Measurements from ENCODE around the gene COX10.
A peak's percentile ranks its signal among the peaks of the same experiment; 100 is the strongest.
"Not testable (repeated sequence)": the region's sequence is repeated elsewhere in the genome, so short reads cannot be mapped to it uniquely, and the experiment has no call there.

COX10 gene

DNA sequence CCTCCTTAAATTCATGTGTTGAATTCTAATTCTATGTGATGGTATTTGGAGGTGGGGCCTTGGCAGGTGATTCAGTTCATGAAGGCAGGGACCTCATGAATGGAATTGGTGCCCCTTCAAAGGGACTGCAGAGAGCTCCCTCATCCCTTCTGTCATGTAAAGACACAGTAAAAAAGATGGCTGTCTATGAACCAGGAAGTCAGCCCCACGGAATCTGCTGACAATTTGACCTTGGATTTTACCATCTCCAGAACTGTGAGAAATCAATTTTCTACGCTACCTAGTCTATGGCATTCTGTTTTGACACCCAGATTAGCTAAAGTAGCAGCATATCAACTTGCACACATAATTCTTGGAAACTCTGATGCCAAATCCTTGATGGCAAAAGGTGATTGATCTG, 165.7 kb downstream of the COX10 start:
- not testable (repeated sequence) for H2BK15ac ChIP-seq (replicated peaks; ENCODE audit: low read depth); H4K8ac ChIP-seq (ENCODE audit: low read depth, low read length); H2AK5ac ChIP-seq (ENCODE audit: low read length); H3K18ac ChIP-seq (ENCODE audit: low read length); H3K36me3 ChIP-seq (ENCODE audit: control insufficient read depth, insufficient read depth, low read length); DNase-seq; H4K5ac ChIP-seq (ENCODE audit: low read length); H3K27ac ChIP-seq (ENCODE audit: low read depth, low read length); H3K4me3 ChIP-seq (ENCODE audit: low read length); H3K9ac ChIP-seq (ENCODE audit: low read length); H3K79me1 ChIP-seq (ENCODE audit: low read length); H2BK5ac ChIP-seq (ENCODE audit: low read length); H3K27me3 ChIP-seq (ENCODE audit: insufficient read depth, low read length, poor library complexity); H3K4ac ChIP-seq (ENCODE audit: low read depth, low read length); H3K79me2 ChIP-seq (ENCODE audit: control insufficient read depth, insufficient read depth, low read length); H3K4me1 ChIP-seq (ENCODE audit: control insufficient read depth, low read depth, low read length); H2BK120ac ChIP-seq (ENCODE audit: low read depth, low read length); H3K23ac ChIP-seq (ENCODE audit: low read length); H3K56ac ChIP-seq (ENCODE audit: low read length); H3K4me2 ChIP-seq (ENCODE audit: low read length)
- WGBS (ENCODE audit: extremely low coverage, insufficient coverage, low lambda C conversion rate), result no CpG with 5 or more reads among the region's 2 CpGs

DNA sequence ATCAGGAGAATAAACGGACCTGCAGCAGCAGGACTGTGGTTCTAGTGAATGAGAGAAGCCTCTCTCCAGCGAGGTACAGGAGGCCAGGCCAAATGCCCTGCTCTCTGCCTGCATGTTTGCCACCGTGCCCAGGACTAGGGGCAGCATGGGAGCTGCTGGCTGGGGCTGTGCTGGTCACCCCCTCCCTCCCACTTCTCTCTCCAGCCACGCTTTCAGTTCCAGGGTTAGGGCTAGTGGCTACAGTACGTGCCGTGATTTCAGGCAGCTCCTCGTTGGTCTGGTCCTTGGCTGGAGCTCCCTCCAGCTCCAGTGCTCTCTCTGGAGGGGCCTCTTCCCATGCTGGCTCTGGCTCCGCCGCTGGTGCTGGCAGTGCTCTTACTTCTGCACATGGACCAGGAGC, 166.7 kb downstream of the COX10 start:
- not testable (repeated sequence) for H2BK5ac ChIP-seq (ENCODE audit: low read length); H2BK15ac ChIP-seq (replicated peaks; ENCODE audit: low read depth); H3K23ac ChIP-seq (ENCODE audit: low read length); H3K36me3 ChIP-seq (ENCODE audit: control insufficient read depth, insufficient read depth, low read length); H3K4ac ChIP-seq (ENCODE audit: low read depth, low read length); H3K4me3 ChIP-seq (ENCODE audit: low read length); H2BK120ac ChIP-seq (ENCODE audit: low read depth, low read length); H3K4me2 ChIP-seq (ENCODE audit: low read length); H2AK5ac ChIP-seq (ENCODE audit: low read length); H4K5ac ChIP-seq (ENCODE audit: low read length); H3K9ac ChIP-seq (ENCODE audit: low read length); H3K27ac ChIP-seq (ENCODE audit: low read depth, low read length); H3K79me1 ChIP-seq (ENCODE audit: low read length); H3K18ac ChIP-seq (ENCODE audit: low read length); H3K4me1 ChIP-seq (ENCODE audit: control insufficient read depth, low read depth, low read length); H3K56ac ChIP-seq (ENCODE audit: low read length); H3K27me3 ChIP-seq (ENCODE audit: insufficient read depth, low read length, poor library complexity); H3K79me2 ChIP-seq (ENCODE audit: control insufficient read depth, insufficient read depth, low read length); H4K8ac ChIP-seq (ENCODE audit: low read depth, low read length); DNase-seq
- WGBS (ENCODE audit: extremely low coverage, insufficient coverage, low lambda C conversion rate), result no CpG with 5 or more reads among the region's 9 CpGs

DNA sequence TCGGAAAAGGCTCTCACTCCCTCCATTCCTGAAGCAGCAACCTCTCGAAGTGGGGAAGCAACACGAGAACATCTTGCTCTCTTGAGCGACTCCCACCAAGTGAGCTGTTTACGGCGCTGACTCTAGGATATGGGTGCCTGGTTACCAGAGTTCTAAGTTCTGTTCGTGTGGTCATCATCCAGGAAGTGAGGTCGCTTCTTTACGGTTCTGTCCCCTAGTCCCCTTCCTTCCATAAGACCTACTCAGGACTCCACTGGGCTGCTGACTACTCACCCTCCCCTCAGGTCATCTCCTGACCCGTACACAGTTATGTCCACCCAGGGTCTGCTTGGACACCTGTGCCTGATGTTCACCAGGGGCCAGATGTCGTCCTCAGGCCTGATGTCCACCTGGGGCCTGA, 167.5 kb downstream of the COX10 start, which contains the start of gene CDRT15:
Gene CDRT15 (minus strand): TSS at position 101 of the 400 bp plus-strand sequence. CDS start 29 bp downstream, at position 72.
- H2BK120ac ChIP-seq (ENCODE audit: low read depth, low read length); H3K4me1 ChIP-seq (ENCODE audit: control insufficient read depth, low read depth, low read length); H3K9ac ChIP-seq (ENCODE audit: low read length); H3K27ac ChIP-seq (ENCODE audit: low read depth, low read length); H3K56ac ChIP-seq (ENCODE audit: low read length); H3K36me3 ChIP-seq (ENCODE audit: control insufficient read depth, insufficient read depth, low read length); H3K79me2 ChIP-seq (ENCODE audit: control insufficient read depth, insufficient read depth, low read length); H2BK5ac ChIP-seq (ENCODE audit: low read length); H4K5ac ChIP-seq (ENCODE audit: low read length); H2BK15ac ChIP-seq (replicated peaks; ENCODE audit: low read depth); H3K23ac ChIP-seq (ENCODE audit: low read length); H3K4ac ChIP-seq (ENCODE audit: low read depth, low read length); H3K4me2 ChIP-seq (ENCODE audit: low read length); H3K18ac ChIP-seq (ENCODE audit: low read length); DNase-seq; H3K79me1 ChIP-seq (ENCODE audit: low read length); H2AK5ac ChIP-seq (ENCODE audit: low read length); H4K8ac ChIP-seq (ENCODE audit: low read depth, low read length); H3K4me3 ChIP-seq (ENCODE audit: low read length); H3K27me3 ChIP-seq (ENCODE audit: insufficient read depth, low read length, poor library complexity): not testable (repeated sequence)
- no CpG with 5 or more reads among the region's 11 CpGs for WGBS (ENCODE audit: extremely low coverage, insufficient coverage, low lambda C conversion rate)

DNA sequence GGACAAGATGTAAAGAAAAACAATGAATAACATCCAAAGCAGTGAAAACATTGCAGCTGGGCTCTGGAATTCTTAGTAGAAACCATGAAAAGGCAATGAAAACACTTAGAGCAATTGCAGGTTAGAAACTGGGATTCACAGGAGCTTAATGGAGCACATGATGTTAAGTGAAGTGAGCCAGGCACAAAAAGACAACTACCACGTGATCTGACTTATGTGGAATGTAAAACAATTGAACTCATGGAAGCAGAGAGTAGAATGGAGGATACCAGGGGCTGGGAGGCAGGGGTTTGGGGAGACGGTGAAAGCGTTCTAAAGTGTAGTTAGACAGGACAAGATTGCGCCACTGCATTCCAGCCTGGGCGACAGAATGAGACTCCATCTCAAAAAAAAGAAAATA, 170.0 kb downstream of the COX10 start:
- H3K4ac ChIP-seq (ENCODE audit: low read depth, low read length); H3K9ac ChIP-seq (ENCODE audit: low read length); H3K18ac ChIP-seq (ENCODE audit: low read length); H2BK15ac ChIP-seq (replicated peaks; ENCODE audit: low read depth); H3K23ac ChIP-seq (ENCODE audit: low read length); H3K56ac ChIP-seq (ENCODE audit: low read length); H3K4me3 ChIP-seq (ENCODE audit: low read length); H3K27me3 ChIP-seq (ENCODE audit: insufficient read depth, low read length, poor library complexity); H2AK5ac ChIP-seq (ENCODE audit: low read length); H4K8ac ChIP-seq (ENCODE audit: low read depth, low read length); H2BK120ac ChIP-seq (ENCODE audit: low read depth, low read length); DNase-seq; H2BK5ac ChIP-seq (ENCODE audit: low read length); H3K4me1 ChIP-seq (ENCODE audit: control insufficient read depth, low read depth, low read length); H3K79me2 ChIP-seq (ENCODE audit: control insufficient read depth, insufficient read depth, low read length); H3K4me2 ChIP-seq (ENCODE audit: low read length); H3K79me1 ChIP-seq (ENCODE audit: low read length); H3K27ac ChIP-seq (ENCODE audit: low read depth, low read length); H4K5ac ChIP-seq (ENCODE audit: low read length); H3K36me3 ChIP-seq (ENCODE audit: control insufficient read depth, insufficient read depth, low read length): not testable (repeated sequence)
- no CpG with 5 or more reads among the region's 5 CpGs for WGBS (ENCODE audit: extremely low coverage, insufficient coverage, low lambda C conversion rate)

DNA sequence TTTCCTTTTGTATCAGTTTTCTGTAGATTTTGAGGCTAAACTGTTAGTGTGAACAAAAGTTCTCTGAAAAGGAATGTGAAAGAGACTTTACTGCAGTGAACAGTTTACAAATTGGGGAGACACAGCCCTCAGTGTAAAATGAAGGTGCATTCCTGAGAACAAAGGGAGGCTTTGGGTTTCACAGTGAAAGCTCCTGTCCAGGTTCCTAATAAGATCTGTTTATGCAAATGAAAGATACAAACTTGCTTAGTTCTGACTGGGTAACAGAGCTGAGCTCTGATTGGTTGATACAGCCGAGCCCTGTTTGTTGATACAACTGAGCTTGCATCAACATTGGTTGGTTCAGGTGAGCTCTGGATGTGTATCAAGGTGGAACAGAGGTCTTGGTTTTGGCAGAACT, 175.7 kb downstream of the COX10 start:
- no peak overlapping the region for H3K4me2 ChIP-seq (ENCODE audit: low read length)
- no peak overlapping the region for H3K4ac ChIP-seq (ENCODE audit: low read depth, low read length)
- no peaks in the 10 kb centered on the region for H3K36me3 ChIP-seq (ENCODE audit: control insufficient read depth, insufficient read depth, low read length)
- no peak overlapping the region for H2BK120ac ChIP-seq (ENCODE audit: low read depth, low read length)
- H3K27me3 ChIP-seq (ENCODE audit: insufficient read depth, low read length, poor library complexity), result no peaks in the 10 kb centered on the region
- no peak overlapping the region for H3K9ac ChIP-seq (ENCODE audit: low read length)
- H4K5ac ChIP-seq (ENCODE audit: low read length), result no peak overlapping the region
- H2BK5ac ChIP-seq (ENCODE audit: low read length), result no peak overlapping the region
- H3K18ac ChIP-seq (ENCODE audit: low read length), result no peak overlapping the region
- DNase-seq, result peak; percentile 22
- no peak overlapping the region for H2BK15ac ChIP-seq (replicated peaks; ENCODE audit: low read depth)
- H3K4me3 ChIP-seq (ENCODE audit: low read length), result no peak overlapping the region
- H3K27ac ChIP-seq (ENCODE audit: low read depth, low read length), result no peak overlapping the region
- no CpG with 5 or more reads among the region's 1 CpG for WGBS (ENCODE audit: extremely low coverage, insufficient coverage, low lambda C conversion rate)
- H3K4me1 ChIP-seq (ENCODE audit: control insufficient read depth, low read depth, low read length), result no peaks in the 10 kb centered on the region
- H3K56ac ChIP-seq (ENCODE audit: low read length), result no peak overlapping the region
- no peak overlapping the region for H3K23ac ChIP-seq (ENCODE audit: low read length)
- no peak overlapping the region for H4K8ac ChIP-seq (ENCODE audit: low read depth, low read length)
- no peak overlapping the region for H2AK5ac ChIP-seq (ENCODE audit: low read length)
- H3K79me1 ChIP-seq (ENCODE audit: low read length), result no peaks in the 10 kb centered on the region
- no peaks in the 10 kb centered on the region for H3K79me2 ChIP-seq (ENCODE audit: control insufficient read depth, insufficient read depth, low read length)

DNA sequence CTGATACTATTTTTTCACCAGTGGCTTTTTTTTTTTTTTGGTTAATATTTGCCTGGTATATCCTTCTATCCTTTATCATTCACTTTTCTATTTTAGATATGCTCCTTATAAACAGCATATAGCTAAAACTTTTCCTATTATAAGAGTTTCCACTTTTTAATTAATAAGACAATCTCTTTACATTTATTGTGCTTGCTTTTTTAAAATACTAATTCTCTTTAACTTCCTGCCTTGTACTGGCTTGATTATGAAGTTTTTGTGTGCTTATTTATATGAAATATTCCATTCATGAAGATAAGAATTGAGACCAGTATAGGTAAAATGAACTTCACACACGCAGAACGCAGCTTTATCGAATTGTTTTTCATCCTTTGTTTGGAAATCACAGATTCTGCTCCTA, 176.3 kb downstream of the COX10 start:
- no peak overlapping the region for H3K9ac ChIP-seq (ENCODE audit: low read length)
- H3K27me3 ChIP-seq (ENCODE audit: insufficient read depth, low read length, poor library complexity), result no peaks in the 10 kb centered on the region
- no peak overlapping the region for H2BK15ac ChIP-seq (replicated peaks; ENCODE audit: low read depth)
- H3K36me3 ChIP-seq (ENCODE audit: control insufficient read depth, insufficient read depth, low read length), result no peaks in the 10 kb centered on the region
- no peak overlapping the region for H3K4me3 ChIP-seq (ENCODE audit: low read length)
- H4K5ac ChIP-seq (ENCODE audit: low read length), result no peak overlapping the region
- H3K79me2 ChIP-seq (ENCODE audit: control insufficient read depth, insufficient read depth, low read length), result no peaks in the 10 kb centered on the region
- H2AK5ac ChIP-seq (ENCODE audit: low read length), result no peak overlapping the region
- no peak overlapping the region for H3K4ac ChIP-seq (ENCODE audit: low read depth, low read length)
- H3K18ac ChIP-seq (ENCODE audit: low read length), result no peak overlapping the region
- H3K56ac ChIP-seq (ENCODE audit: low read length), result no peak overlapping the region
- H3K4me1 ChIP-seq (ENCODE audit: control insufficient read depth, low read depth, low read length), result no peaks in the 10 kb centered on the region
- no peak overlapping the region for H4K8ac ChIP-seq (ENCODE audit: low read depth, low read length)
- H2BK5ac ChIP-seq (ENCODE audit: low read length), result no peak overlapping the region
- H2BK120ac ChIP-seq (ENCODE audit: low read depth, low read length), result no peak overlapping the region
- no peak overlapping the region for H3K27ac ChIP-seq (ENCODE audit: low read depth, low read length)
- no peak overlapping the region for H3K23ac ChIP-seq (ENCODE audit: low read length)
- no CpG with 5 or more reads among the region's 3 CpGs for WGBS (ENCODE audit: extremely low coverage, insufficient coverage, low lambda C conversion rate)
- no peak for DNase-seq
- H3K79me1 ChIP-seq (ENCODE audit: low read length), result no peaks in the 10 kb centered on the region
- no peak overlapping the region for H3K4me2 ChIP-seq (ENCODE audit: low read length)
